CD4-positive, CD25-positive, alpha-beta regulatory T cell (primary cell): ENCODE results near the gene RRAS. TPM values are rescaled to one million over a fixed set of nuclear protein-coding genes. Genes with fewer than 3 reads are reported as not detected.

Experiments
- ATAC-seq, 2 donors: fragments of 150-1000 bp; cut with Tn5 transposase; one replicate each; pipeline ENCODE4 v1.10.0; 2021; ENCODE audit warnings: low read depth in 2 of 2, moderate number of reproducible peaks in 2 of 2, moderate library complexity in 1 of 2
- DNase-seq, 3 donors: peaks; one replicate each; pipeline versions ENCODE4 v3.0.0 to v3.0.0-alpha.2; 2012 to 2022; ENCODE audit warnings: mixed read lengths in 1 of 3
- H3K27ac ChIP-seq: one replicate; pipeline ENCODE4 v1.7.0; 2013; ENCODE audit warnings: mild to moderate bottlenecking, low read length; ENCODE audit not compliant: insufficient read depth, poor library complexity, severe bottlenecking
- H3K27me3 ChIP-seq: one replicate; pipeline ENCODE4 v1.7.0; 2013; ENCODE audit warnings: low read length; ENCODE audit not compliant: control insufficient read depth, insufficient read depth
- H3K36me3 ChIP-seq: one replicate; pipeline ENCODE4 v1.7.0; 2013; ENCODE audit warnings: mild to moderate bottlenecking, low read length, moderate library complexity; ENCODE audit not compliant: control insufficient read depth, insufficient read depth
- H3K4me1 ChIP-seq: 2 replicates; pipeline ENCODE4 v1.7.0; 2013; ENCODE audit warnings: mild to moderate bottlenecking, low read length; ENCODE audit not compliant: insufficient read depth, control insufficient read depth, poor library complexity, severe bottlenecking
- H3K4me3 ChIP-seq: one replicate; pipeline ENCODE4 v1.7.0; 2013; ENCODE audit warnings: low read depth, mild to moderate bottlenecking, low read length, moderate library complexity
- H3K9me3 ChIP-seq, 2 experiments: 1 replicate in 1 of 2; 2 replicates in 1 of 2; pipeline ENCODE4 v1.7.0; 2013; ENCODE audit warnings: low read length in 2 of 2, mild to moderate bottlenecking in 1 of 2, moderate library complexity in 1 of 2; ENCODE audit not compliant: control insufficient read depth in 2 of 2
- H3K27ac Mint-ChIP-seq, 3 donors: one replicate each; pipeline ENCODE4 v1.8.0; 2020 to 2022; ENCODE audit warnings: mild to moderate bottlenecking in 3 of 3, mixed read lengths in 3 of 3, moderate library complexity in 2 of 3
- H3K27me3 Mint-ChIP-seq: one replicate; pipeline ENCODE4 v1.8.0; 2022; ENCODE audit warnings: mild to moderate bottlenecking, mixed read lengths
- H3K36me3 Mint-ChIP-seq: one replicate; pipeline ENCODE4 v1.8.0; 2020; ENCODE audit warnings: mixed read lengths
- H3K4me1 Mint-ChIP-seq, 4 donors: one replicate each; pipeline ENCODE4 v1.8.0; 2020 to 2022; ENCODE audit warnings: mixed read lengths in 4 of 4, mild to moderate bottlenecking in 1 of 4
- H3K4me3 Mint-ChIP-seq, 4 donors: one replicate each; pipeline ENCODE4 v1.8.0; 2020 to 2022; ENCODE audit warnings: mild to moderate bottlenecking in 4 of 4, mixed read lengths in 4 of 4, moderate library complexity in 3 of 4
- H3K9me3 Mint-ChIP-seq, 7 donors: one replicate each; pipeline ENCODE4 v1.8.0; 2020 to 2022; ENCODE audit warnings: mixed read lengths in 7 of 7, mild to moderate bottlenecking in 3 of 7, moderate library complexity in 2 of 7
- polyA plus RNA-seq, 4 donors: library from polyadenylated mRNA; unstranded; fragments of 300-500 nt; fragmentation: Illumina TruSeq; gene quantifications; one replicate each; pipeline ENCODE4 v1.2.3, GENCODE V29; 2021
- total RNA-seq: library from RNA; stranded (reverse); gene quantifications from one replicate; pipeline ENCODE4 v1.2.3, GENCODE V29; 2022

The RRAS gene
- total RNA-seq (4.6 TPM), polyA plus RNA-seq (10 to 100 TPM; 17.7 to 22.1 (median 19.8) TPM)

DNA sequence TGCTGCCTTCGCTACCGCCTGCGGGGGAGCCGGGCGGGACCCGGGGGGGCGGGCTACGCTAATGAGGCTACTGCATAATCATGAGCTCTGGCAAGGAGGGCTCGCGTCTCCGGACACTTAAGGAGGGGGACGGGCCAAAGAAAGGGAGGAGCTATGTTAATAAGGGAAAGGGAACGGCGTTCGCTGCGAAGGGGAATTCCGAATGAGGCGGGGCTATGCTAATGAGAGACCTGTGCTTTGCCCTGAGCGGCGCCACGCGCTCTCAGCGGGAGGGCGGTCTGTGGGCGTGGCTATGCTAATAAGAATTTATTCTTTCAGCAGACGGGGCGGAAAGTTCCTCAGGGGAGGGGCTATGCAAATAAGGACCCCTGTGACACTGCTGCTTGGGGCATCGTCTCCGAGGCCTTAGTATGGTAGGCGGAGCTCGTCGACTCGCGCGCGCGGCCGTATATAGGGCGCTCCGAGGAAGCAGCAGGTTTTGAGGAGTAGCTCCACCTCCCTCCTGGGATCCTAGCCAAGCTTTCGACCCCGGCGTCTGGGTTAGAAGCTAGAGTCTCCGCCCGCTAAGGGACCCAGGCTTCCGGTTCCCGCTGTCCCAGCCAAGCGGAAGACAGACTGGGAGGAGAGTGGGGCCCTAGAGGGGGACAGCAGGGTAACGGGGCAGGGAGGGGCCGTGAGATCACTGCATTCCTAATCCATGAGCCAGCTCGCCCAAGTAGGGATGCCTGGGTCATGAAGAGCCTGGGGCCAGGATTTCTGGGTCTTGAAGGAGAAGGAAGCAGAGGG, at the start of gene RRAS:
TSS of gene RRAS (minus strand) at position 31 of the 786 bp plus-strand sequence. CDS start 45 bp downstream, outside the sequence.
- Mint-ChIP-seq H3K36me3 (no peaks in the 10 kb centered on the region), H3K9me3 (no peaks in the 10 kb centered on the region), H3K4me1 (peaks cover 8 to 70% (median 36%) of the 10 kb centered on the region in 4 donors), H3K27me3 (peaks cover 4% of the 10 kb centered on the region), H3K4me3 (peak within 1 kb of the TSS; percentile 83 to 95 (median 93)), H3K27ac (peak within 1 kb of the TSS; percentile 97 to 98 (median 98))
- Histone ChIP-seq H3K27me3 (no peaks in the 10 kb centered on the region), H3K4me1 (peaks cover 55% of the 10 kb centered on the region), H3K36me3 (no peaks in the 10 kb centered on the region), H3K4me3 (peak within 1 kb of the TSS; percentile 80), H3K27ac (peak within 1 kb of the TSS; percentile 93), H3K9me3 (no peaks in the 10 kb centered on the region)
- DNase-seq (peak; percentile 100), ATAC-seq (peak; percentile 68 to 72)

GRCh38 chr19:49689133-49690078, 49.5 kb upstream of the RRAS start, which contains the start of gene ADM5:
TSS of gene ADM5 (plus strand) at chr19:49689594. CDS start at chr19:49689838, 244 bp downstream.
- H3K36me3 ChIP-seq = peaks cover 15% of the 10 kb centered on the region
- Mint-ChIP-seq H3K4me1 (peaks cover 6 to 26% (median 12%) of the 10 kb centered on the region in 4 donors), H3K36me3 (peaks cover 9% of the 10 kb centered on the region), H3K27ac (peak within 1 kb of the TSS; percentile 49 to 86 (median 71)), H3K4me3 (peak within 1 kb of the TSS; percentile 71 to 98 (median 91)), H3K27me3 (peaks cover 22% of the 10 kb centered on the region), H3K9me3 (no peaks in the 10 kb centered on the region)
- ATAC-seq (peak in 1 of 2 donors; percentile 26), DNase-seq (no peak)
- peak within 1 kb of the TSS; percentile 55 for H3K4me3 ChIP-seq
- H3K9me3 ChIP-seq = no peaks in the 10 kb centered on the region
- no peak within 1 kb of the TSS for H3K27ac ChIP-seq
- peaks cover 19% of the 10 kb centered on the region for H3K4me1 ChIP-seq
- H3K27me3 ChIP-seq = peaks cover 3% of the 10 kb centered on the region

GRCh38 chr19:49688531-49689132, 48.7 kb upstream of the RRAS start:
- DNase-seq = no peak
- H3K36me3 ChIP-seq = peaks cover 21% of the 10 kb centered on the region
- H3K4me3 Mint-ChIP-seq = peak overlapping the region in 1 of 4 donors; percentile 61
- peaks cover 9% of the 10 kb centered on the region for H3K36me3 Mint-ChIP-seq
- H3K27me3 Mint-ChIP-seq = peaks cover 22% of the 10 kb centered on the region
- H3K27ac ChIP-seq = no peak overlapping the region
- no peak overlapping the region for H3K4me3 ChIP-seq
- H3K9me3 ChIP-seq = no peaks in the 10 kb centered on the region
- no peak for ATAC-seq
- H3K9me3 Mint-ChIP-seq = no peaks in the 10 kb centered on the region
- peaks cover 3% of the 10 kb centered on the region for H3K27me3 ChIP-seq
- H3K27ac Mint-ChIP-seq = peak overlapping the region in 1 of 3 donors; percentile 45
- H3K4me1 Mint-ChIP-seq = peaks cover 6 to 26% (median 12%) of the 10 kb centered on the region in 4 donors
- H3K4me1 ChIP-seq = peaks cover 19% of the 10 kb centered on the region

GRCh38 chr19:49687566-49688316, 47.8 kb upstream of the RRAS start:
- ATAC-seq (no peak), DNase-seq (no peak)
- Mint-ChIP-seq H3K27ac (no peak overlapping the region), H3K36me3 (peaks cover 9% of the 10 kb centered on the region), H3K9me3 (no peaks in the 10 kb centered on the region), H3K27me3 (peaks cover 16% of the 10 kb centered on the region), H3K4me1 (peaks cover 6 to 26% (median 12%) of the 10 kb centered on the region in 4 donors), H3K4me3 (peak overlapping the region in 1 of 4 donors; percentile 35)
- Histone ChIP-seq H3K4me3 (no peak overlapping the region), H3K9me3 (no peaks in the 10 kb centered on the region), H3K36me3 (peaks cover 24% of the 10 kb centered on the region), H3K27me3 (peaks cover 3% of the 10 kb centered on the region), H3K4me1 (peaks cover 19% of the 10 kb centered on the region), H3K27ac (no peak overlapping the region)

- Mint-ChIP-seq H3K4me3 (peak overlapping the region in 1 of 4 donors; percentile 35), H3K36me3 (peaks cover 9% of the 10 kb centered on the region), H3K9me3 (no peaks in the 10 kb centered on the region), H3K27me3 (peaks cover 16% of the 10 kb centered on the region), H3K4me1 (peaks cover 6 to 26% (median 12%) of the 10 kb centered on the region in 4 donors), H3K27ac (no peak overlapping the region)
- Histone ChIP-seq H3K27me3 (peaks cover 3% of the 10 kb centered on the region), H3K4me3 (no peak overlapping the region), H3K4me1 (peaks cover 19% of the 10 kb centered on the region), H3K36me3 (peaks cover 28% of the 10 kb centered on the region), H3K27ac (no peak overlapping the region), H3K9me3 (no peaks in the 10 kb centered on the region)
- no peak for DNase-seq
- no peak for ATAC-seq
Measured at GRCh38 chr19:49687150-49687549, 47.2 kb upstream of the RRAS start.

- Mint-ChIP-seq H3K4me3 (no peak overlapping the region), H3K27me3 (peaks cover 15% of the 10 kb centered on the region), H3K4me1 (peaks cover 6 to 25% (median 12%) of the 10 kb centered on the region in 4 donors), H3K36me3 (peaks cover 9% of the 10 kb centered on the region), H3K27ac (no peak overlapping the region), H3K9me3 (no peaks in the 10 kb centered on the region)
- Histone ChIP-seq H3K4me1 (peaks cover 17% of the 10 kb centered on the region), H3K4me3 (no peak overlapping the region), H3K27ac (no peak overlapping the region), H3K36me3 (peaks cover 33% of the 10 kb centered on the region), H3K9me3 (no peaks in the 10 kb centered on the region), H3K27me3 (peaks cover 1% of the 10 kb centered on the region)
- ATAC-seq (no peak), DNase-seq (no peak)
Measured at GRCh38 chr19:49686503-49687088, 46.7 kb upstream of the RRAS start.
